ENCODE data around the gene PIEZO2. TPM values are rescaled to one million over a fixed set of nuclear protein-coding genes. Genes with fewer than 3 reads are reported as not detected.
A peak's percentile ranks its signal among the peaks of the same experiment; 100 is the strongest.
"Not testable (repeated sequence)": the region's sequence is repeated elsewhere in the genome, so short reads cannot be mapped to it uniquely, and the experiment has no call there.

The PIEZO2 gene
- total RNA-seq, 2 donors from 2014 or later, result 1.7 to 2.1 TPM

GRCh38 chr18:10926621-10927161 is 222.7 kb downstream of the PIEZO2 start:
- peak in 1 of 2 donors; percentile 52 for ATAC-seq

GRCh38 chr18:10924290-10924689 is 225.1 kb downstream of the PIEZO2 start:
- DNase-seq, result no peak

More at GRCh38 chr18:10926621-10927161, 222.7 kb downstream of the PIEZO2 start:
- intact Hi-C loops (cut with DNase I), result no loop called here
- DNase-seq, result peak; percentile 35

GRCh38 chr18:10923551-10924070 is 225.8 kb downstream of the PIEZO2 start:
- DNase-seq (no peak), ATAC-seq (no peak)
- intact Hi-C loops (cut with DNase I), result no loop called here

More at GRCh38 chr18:10924290-10924689, 225.1 kb downstream of the PIEZO2 start:
- ATAC-seq, result no peak
- intact Hi-C loops (cut with DNase I), result no loop called here

- no peak for ATAC-seq
- intact Hi-C loops (cut with DNase I), result no loop called here
- DNase-seq, result no peak
These were observed 226.2 kb downstream of the PIEZO2 start for GRCh38 chr18:10923141-10923540.

GRCh38 chr18:10922712-10923111 is 226.7 kb downstream of the PIEZO2 start:
- intact Hi-C loops (cut with DNase I); ATAC-seq: not testable (repeated sequence)

GRCh38 chr18:10920309-10920708 is 229.1 kb downstream of the PIEZO2 start:
- intact Hi-C loops (cut with DNase I); DNase-seq; ATAC-seq: not testable (repeated sequence)

More at GRCh38 chr18:10922712-10923111, 226.7 kb downstream of the PIEZO2 start:
- not testable (repeated sequence) for DNase-seq

- DNase-seq, result no peak
- intact Hi-C loops (cut with DNase I), result no loop called here
- no peak for ATAC-seq
These were observed 229.5 kb downstream of the PIEZO2 start for GRCh38 chr18:10919851-10920250.

GRCh38 chr18:10916865-10917264 is 232.5 kb downstream of the PIEZO2 start:
- no peak for ATAC-seq
- intact Hi-C loops (cut with DNase I), result no loop called here
- no peak for DNase-seq

- ATAC-seq, result no peak
- no peak for DNase-seq
- intact Hi-C loops (cut with DNase I), result no loop called here
These were observed 233.0 kb downstream of the PIEZO2 start for GRCh38 chr18:10916387-10916786.

GRCh38 chr18:10915748-10916147 is 233.6 kb downstream of the PIEZO2 start:
- ATAC-seq; intact Hi-C loops (cut with DNase I); DNase-seq: not testable (repeated sequence)

- intact Hi-C loops (cut with DNase I); DNase-seq; ATAC-seq: not testable (repeated sequence)
These were observed 234.8 kb downstream of the PIEZO2 start for GRCh38 chr18:10914610-10915009.

- intact Hi-C loops (cut with DNase I), result no loop called here
- peak in 1 of 2 donors; percentile 21 for ATAC-seq
These were observed 235.4 kb downstream of the PIEZO2 start for GRCh38 chr18:10913919-10914318.

GRCh38 chr18:10912790-10913545 is 236.4 kb downstream of the PIEZO2 start:
- DNase-seq (peak; percentile 44), ATAC-seq (peak in 1 of 2 donors; percentile 74)
- intact Hi-C loops (cut with DNase I), result no loop called here

More at GRCh38 chr18:10913919-10914318, 235.4 kb downstream of the PIEZO2 start:
- DNase-seq, result no peak

- DNase-seq (no peak), ATAC-seq (no peak)
- intact Hi-C loops (cut with DNase I), result no loop called here
These were observed 239.6 kb downstream of the PIEZO2 start for GRCh38 chr18:10909724-10910123.

- no peak for ATAC-seq
- intact Hi-C loops (cut with DNase I), result no loop called here
These were observed 240.6 kb downstream of the PIEZO2 start for GRCh38 chr18:10908760-10909159.

GRCh38 chr18:10907749-10908148 is 241.6 kb downstream of the PIEZO2 start:
- no peak for DNase-seq
- intact Hi-C loops (cut with DNase I), result no loop called here
- no peak for ATAC-seq

More at GRCh38 chr18:10908760-10909159, 240.6 kb downstream of the PIEZO2 start:
- DNase-seq, result no peak

GRCh38 chr18:10901329-10901728 is 248.0 kb downstream of the PIEZO2 start:
- intact Hi-C loops (cut with DNase I), result no loop called here

GRCh38 chr18:10900435-10900834 is 248.9 kb downstream of the PIEZO2 start:
- ATAC-seq (no peak), DNase-seq (no peak)
- intact Hi-C loops (cut with DNase I), result no loop called here

More at GRCh38 chr18:10901329-10901728, 248.0 kb downstream of the PIEZO2 start:
- ATAC-seq, result no peak
- DNase-seq, result no peak

GRCh38 chr18:10899481-10899880 is 249.9 kb downstream of the PIEZO2 start:
- ATAC-seq (no peak), DNase-seq (no peak)
- intact Hi-C loops (cut with DNase I), result loop anchor here in 1 of 2 donors (10.0 kb wide), 1 partner anchor 105 kb away; no protein-coding TSS in a partner anchor

GRCh38 chr18:10898417-10898974 is 250.9 kb downstream of the PIEZO2 start:
- DNase-seq (no peak), ATAC-seq (no peak)
- intact Hi-C loops (cut with DNase I), result loop anchor here in 1 of 2 donors (10.0 kb wide), 1 partner anchor 106 kb away; no protein-coding TSS in a partner anchor
